T1000 (cell line): ENCODE results near the gene ZFYVE28.
A peak's percentile ranks its signal among the peaks of the same experiment; 100 is the strongest.

Source experiments
- DNase-seq: peaks from one replicate; lab custom pipeline; 2025; ENCODE audit warnings: mixed read lengths; lab: John Stamatoyannopoulos, UW

Gene ZFYVE28

DNA sequence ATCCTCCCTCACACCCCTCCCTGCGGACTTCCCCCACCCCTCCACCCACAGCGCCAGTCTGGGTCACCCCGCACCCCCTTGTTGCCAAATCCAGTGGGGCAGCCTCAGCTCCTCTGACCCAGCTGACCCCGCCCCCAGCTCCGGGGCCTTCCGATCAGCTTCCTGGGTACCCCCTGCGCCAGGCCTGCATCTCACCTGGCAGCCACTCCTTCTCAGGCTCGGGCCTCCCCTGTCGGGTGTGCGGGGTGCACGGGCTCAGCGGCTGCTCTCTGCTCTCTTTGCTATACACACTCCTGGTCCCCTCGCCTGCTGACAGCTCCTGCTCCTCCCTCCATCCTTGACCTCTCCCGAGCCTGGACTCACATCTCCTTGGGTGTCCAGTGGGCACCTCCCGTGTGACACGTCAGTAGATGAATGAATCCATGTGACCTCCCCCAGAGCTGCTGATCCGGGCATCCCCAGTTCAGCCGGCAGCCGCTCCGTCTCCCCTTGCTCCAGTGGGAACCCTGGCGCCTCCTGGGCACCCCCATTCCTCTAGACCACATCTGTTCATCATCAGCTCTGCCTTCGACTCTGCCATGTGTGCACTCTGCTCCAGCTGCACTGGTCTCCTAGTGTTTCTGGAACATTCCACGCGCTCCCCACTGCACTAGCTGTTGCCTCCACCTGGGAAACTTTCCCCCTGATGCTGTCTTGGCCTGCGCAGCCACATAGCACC is 10.2 kb upstream of the ZFYVE28 start:
- DNase-seq: no peak

DNA sequence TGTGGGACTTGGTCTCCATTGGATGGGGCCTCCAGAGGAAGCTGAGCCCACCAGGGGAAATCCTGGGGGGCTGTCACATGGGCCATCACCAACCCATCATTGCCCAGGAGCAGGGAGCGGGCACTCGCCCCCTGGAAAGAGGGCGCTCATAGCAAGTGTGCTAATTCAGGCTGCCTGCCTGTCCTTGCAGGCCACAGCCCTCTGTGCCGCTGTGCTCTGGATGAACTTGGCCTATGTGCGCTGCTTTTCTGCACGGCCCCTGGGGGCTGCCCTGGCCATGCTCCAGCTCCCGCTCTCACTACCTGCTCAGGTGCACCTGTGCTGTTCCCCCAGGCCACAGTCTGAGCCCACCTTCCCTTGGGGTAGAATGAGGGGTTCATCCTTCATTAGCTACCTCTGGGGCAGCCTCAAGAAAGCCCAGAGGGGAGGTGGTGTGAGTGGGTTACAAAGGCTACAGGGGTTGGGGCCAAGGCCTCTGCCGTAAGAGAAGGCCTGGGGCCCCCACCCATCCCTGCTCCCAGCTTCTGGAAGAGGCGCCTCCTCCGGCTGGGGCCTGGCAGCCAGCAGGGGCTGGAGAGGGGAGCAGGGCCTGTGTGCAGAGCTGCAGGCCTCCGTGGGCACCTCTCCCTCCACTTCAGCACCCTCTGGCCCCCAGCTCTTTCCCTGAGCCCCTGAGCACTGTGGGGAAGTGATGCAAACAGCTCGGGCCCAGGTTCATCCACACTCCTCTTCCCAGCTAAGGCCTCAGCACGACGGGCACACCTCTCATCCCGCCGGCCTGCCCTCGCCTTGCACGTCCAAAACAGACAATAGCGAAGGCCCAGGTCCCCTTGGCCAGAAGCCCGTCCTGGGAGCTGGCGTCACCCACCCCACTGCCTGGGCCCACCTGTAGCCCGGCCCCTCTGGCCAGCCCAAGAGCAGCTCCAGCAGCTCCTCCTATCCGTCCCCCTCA is 9.2 kb upstream of the ZFYVE28 start:
- DNase-seq: no peak

DNA sequence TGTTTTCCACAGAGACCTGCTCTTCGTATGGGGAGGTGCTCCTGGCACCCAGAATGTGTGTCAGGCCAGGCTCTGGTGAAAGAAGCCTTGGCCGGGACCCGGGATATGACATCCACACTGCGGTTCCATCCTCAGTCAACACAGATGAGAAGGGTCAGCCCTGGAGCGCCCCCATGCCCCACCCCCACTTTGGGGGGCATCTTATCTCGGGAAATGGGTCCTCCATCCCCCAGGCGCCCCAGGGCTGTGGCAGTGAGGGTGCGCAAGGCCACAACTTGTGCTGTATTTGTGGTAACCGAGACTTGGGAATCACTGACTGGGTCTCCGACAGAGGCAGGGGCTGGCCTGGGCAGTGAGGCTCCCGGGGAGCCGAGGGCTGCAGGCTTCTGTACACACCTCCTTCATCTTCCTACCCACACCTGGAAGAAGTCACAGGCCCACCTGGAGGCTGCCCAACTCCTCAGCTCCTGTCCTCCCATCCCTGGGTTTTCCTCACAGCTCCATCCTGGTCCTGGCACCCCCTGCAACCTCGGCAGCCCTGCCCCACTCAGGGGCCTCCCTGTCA is 8.3 kb upstream of the ZFYVE28 start:
- no peak for DNase-seq

DNA sequence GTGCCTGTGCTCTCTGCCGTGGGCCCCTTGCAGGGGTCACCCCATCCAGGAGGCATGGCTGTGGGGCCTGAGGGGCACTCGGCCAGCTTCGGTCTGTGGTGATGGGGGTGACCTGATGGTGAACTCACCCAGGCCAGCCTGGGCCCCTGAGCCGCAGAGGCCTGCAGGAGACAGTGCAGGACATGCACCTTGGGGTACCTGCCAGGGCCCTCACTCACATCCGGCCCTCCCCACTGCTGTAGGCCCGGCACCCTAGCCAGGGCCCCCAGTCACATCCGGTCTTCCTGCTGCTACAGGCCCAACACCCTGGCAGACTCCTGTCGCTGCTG is 7.6 kb upstream of the ZFYVE28 start:
- DNase-seq: no peak

DNA sequence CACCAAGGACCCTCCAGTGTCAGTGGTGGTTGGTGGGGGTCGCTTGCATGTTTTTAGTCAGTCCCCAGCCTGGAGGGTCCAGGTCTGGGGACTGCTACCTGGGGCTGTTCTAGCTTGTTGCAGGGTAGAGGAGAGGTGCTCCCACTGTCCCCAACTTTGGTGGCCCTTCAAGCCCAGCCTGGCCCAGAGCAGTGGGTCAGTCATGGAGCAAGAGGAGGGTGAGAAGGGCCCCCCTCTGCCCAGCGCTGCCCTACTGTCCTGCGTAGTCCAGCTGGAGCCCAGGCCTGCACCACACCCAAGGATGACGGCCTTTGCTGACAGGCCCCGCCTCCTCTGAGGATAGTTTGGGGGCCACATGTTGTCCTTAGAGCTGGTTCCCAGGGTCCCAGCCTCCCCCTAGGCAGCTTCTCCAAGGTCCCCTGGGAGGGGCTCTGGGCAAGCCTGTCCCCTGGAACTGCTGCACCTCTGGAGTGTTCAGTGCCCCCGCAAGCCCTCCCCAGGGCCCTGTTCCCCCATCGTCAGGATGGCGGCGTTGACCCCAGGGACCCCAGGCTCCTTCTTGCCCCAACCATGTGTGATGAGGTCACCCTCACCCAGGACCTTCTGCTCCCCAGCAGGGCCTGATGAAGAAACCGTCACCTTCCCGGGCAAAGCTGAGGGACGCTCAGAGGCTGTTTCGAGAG is 7.1 kb upstream of the ZFYVE28 start:
- DNase-seq: no peak

DNA sequence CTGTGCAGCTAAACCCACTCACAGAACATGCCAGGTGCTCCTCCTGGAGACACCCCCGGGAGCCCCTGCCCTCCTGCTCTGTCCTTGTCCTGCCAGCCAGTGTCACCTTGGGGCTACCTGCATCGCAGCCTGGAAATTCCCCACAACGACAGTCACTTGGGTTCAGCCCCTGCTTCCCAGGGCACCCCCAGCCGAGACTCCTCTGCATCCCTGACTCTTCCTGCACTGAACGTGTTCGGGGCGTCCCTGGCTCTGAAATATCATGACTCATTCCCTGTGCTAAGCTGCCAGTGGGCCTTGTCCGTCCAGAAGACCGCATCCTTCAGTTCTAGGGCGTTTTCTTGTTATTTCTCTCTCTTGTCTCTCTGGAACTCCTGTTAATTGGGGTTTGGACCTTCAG is 6.1 kb upstream of the ZFYVE28 start:
- no peak for DNase-seq

DNA sequence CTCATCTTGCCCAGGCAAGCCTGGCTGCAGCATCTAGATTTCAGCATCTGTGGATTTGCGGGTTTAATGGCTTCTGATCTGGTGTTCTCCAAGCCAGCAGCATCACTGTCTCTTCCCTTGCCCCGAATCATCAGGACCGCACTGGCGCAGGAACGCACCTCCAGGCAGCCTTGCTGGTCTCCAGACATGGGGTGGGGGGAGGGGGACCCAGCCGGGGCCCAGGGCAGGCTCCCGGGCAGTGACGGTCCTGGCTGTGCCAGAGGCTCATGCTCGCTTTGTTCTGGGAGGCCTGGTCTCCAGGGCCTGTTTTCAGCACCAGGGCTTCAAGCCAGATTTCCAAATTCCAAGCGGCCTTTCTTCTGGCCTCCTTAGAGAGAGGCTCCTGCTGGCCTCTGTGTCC is 5.2 kb upstream of the ZFYVE28 start:
- DNase-seq: no peak

DNA sequence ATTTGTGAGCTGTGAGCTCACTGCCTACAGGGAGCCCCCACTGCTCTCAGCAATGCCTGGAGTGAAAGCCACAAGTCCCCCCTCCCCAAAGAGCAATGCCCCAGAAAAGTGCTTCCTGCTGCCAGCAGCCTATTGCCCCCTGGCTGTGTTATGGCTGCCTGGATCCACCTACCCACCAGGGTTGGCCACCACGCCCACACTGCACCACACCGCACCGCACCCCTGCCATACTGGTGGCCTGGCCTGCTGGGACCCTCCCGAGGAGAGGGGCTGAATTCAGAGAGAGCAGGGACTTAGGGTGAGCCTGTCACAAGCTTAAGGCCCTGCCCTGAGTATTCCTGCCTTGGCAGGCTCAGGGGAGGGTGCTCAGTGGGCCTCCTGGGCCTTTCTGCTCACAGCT is 4.6 kb upstream of the ZFYVE28 start:
- no peak for DNase-seq

DNA sequence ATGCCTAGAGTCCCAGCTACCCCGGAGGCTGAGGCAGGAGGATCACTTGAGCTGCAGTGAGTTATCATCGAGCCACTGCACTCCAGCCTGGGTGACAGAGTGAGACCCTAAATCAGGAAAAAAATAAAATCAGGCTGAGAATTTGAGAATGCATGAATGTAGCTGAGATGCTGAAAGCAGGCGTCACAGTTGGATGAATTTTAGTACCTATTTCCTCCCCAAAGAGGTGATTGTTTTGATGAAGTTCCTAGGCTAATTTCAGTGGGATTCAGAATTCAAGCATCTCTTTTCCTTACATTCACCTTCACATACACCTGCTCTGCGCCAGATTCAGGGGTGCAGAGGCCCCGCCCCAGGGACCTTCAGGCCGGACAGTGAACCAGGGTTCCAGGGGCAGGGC is 3.5 kb upstream of the ZFYVE28 start:
- DNase-seq: no peak

DNA sequence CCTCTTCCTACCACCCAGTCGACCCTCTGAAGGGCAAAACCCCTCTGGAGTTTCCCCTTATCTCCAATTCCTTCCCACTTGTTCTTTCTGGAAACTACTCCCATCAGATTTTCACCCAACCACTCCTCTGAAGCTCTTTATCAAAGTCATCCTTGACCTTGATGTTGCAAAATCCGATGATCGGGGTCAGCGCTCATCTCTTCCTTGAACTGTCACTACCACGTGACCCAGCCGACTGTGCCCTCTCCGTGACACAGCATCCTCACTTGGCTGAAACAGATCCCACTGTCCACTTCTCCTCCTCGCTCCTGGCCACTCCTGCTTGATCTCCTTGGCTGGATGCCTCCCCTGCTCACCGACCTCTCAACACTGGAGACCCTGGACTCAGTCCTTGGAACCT is 1.4 kb upstream of the ZFYVE28 start:
- DNase-seq: no peak

DNA sequence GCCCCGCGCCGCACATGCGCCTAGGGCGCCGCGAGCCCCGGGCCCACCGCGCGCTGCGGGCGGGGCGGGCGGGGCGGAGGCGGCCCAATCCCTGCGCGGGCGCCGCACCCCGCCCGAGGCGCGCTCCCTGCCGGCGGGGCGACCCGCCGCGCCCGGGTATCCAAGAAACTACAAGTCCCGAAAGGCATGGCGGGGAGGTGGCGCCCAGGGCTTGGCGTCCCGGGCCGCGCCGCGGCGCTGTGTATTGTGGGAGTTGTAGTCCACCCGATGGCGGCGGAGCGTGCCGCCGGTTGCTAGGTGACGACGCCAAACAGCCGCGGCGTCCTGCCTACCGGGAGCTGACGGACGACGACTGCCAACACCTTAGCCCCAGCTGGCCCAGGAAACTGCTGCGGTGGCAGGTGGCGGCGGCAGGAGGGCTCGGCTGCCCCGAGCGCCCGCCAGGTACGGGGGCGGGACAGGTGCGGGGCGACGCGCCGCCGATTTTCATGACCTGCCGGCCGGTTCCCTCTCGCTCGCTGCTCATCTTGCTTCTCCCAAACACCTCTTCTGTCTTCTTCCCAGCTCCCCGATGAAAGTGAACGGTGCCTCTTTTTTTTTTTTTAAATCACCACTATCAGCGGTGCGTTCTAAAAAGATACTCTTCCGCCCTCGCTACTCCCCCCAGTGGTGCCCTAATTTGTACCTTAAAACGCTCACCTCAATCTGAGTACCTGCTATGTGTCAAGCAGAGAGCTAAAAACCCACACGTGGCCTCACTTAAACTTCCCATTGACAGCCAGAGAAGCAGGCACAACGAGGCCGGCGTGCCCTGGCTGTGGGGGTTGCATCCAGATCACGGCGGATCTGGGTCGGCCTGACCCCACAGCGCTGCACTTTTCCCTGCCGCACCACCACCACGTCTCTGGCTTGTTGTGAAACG is 466 bp upstream of the ZFYVE28 start, which contains the start of gene CFAP99:
CFAP99 (plus strand) TSS at position 306 of the 922 bp plus-strand sequence.
- peak; percentile 90 for DNase-seq

DNA sequence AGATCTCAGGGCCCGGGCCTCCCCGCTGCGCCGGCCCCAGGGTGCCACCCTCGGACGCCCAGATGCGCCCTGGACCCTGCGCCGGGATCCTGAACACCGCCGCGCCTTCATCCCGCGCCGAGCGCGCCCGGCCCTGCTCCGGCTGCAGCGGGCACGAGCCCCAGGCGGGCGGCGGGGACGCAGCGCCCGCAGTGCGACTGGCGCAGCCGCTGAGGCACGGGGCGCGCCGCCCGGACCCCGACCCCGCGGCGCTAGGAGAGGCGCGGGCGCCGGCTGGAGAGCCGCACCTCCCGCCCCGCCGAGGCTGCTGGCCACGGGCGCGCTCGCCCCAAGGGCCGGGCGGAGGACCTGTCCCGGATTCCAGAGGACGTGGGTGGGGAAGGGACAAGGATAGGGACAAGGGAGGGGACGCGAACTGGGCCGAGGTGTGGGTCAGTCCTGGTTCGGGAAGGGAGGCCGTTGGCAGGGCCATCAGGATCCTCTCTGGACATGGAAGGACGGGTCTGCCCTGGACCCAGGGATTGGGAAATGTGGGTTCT is 1.1 kb downstream of the ZFYVE28 start:
- DNase-seq: no peak

DNA sequence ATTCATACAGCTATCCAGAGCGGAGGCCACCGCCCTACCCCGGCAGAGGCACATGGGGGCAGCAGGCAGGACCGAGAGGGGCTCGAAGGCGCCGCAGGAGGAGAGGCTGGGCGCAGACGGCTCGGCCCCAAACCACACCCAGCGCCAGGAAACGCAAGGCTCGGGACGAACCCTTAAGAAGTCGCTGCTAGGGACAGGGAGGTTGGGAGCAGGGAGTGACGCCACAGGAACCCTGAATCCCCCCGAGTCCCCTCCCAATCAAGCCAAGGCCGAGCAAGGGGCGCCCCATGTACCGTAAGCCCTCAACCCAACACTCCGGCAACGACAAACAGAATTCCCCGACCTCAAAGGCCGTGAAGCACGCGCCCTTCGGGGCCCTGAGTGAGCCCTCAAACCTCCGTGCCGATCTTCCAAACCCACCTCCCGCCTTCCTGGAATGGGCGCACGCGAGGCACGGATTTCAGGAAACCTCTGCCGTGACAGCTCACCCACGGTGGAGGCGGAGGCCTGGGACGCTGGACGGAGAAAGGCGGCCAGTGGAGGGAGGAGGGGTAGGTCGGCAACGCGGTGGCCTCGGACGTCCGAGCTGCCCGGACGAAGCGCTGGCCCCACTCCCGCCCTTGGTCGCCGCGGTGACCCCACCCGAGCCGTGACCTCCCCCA is 1.8 kb downstream of the ZFYVE28 start:
- DNase-seq: no peak

DNA sequence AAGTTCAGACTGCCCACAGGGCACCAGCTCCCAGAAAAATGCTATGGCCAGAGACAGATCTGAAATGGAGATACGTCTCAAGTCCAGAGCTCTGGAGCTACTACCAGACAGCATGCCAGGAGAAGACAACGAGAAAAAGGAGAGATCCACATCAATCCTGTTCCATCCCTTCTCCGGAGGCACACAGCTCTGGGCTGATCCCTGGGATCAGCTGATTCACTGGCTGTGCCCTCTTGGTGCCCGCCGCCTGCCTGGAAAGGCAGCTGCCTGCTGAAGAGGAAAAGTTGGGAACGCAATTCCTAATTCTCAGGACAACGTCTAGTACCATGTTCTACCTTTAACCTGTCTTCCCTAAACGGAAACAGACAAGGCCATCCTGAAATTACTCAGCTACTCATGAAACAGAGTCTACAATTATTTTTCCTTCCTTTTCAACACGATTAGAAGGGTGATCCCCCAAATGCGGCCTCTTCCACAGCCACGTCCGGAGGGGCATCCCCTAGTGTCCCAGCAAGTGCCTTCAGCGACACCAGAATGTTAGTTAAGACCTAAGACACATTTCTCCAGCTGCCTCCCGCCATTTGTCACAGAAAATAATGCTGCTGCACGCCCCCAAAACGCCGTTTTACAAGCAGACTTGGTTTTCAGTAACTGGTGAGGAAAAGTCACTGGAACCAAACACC is 2.4 kb downstream of the ZFYVE28 start:
- no peak for DNase-seq

DNA sequence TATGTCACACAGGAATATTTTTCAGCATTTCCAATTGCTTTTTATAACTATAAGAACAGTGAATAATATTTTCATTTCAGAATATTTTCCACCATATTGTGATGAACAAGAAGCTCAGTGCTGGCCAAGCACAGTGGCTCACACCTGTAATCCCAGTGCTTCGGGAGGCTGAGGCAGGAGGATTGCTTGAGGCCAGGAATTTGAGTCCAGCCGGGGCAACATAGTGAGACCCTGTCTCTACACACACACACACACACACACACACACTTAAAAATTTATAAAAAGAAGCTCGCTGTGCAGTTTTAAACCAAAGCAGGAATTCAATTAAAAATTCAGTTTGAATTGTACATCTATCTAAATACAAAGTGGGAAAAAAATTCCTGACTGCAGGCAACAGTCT is 3.2 kb downstream of the ZFYVE28 start:
- no peak for DNase-seq

DNA sequence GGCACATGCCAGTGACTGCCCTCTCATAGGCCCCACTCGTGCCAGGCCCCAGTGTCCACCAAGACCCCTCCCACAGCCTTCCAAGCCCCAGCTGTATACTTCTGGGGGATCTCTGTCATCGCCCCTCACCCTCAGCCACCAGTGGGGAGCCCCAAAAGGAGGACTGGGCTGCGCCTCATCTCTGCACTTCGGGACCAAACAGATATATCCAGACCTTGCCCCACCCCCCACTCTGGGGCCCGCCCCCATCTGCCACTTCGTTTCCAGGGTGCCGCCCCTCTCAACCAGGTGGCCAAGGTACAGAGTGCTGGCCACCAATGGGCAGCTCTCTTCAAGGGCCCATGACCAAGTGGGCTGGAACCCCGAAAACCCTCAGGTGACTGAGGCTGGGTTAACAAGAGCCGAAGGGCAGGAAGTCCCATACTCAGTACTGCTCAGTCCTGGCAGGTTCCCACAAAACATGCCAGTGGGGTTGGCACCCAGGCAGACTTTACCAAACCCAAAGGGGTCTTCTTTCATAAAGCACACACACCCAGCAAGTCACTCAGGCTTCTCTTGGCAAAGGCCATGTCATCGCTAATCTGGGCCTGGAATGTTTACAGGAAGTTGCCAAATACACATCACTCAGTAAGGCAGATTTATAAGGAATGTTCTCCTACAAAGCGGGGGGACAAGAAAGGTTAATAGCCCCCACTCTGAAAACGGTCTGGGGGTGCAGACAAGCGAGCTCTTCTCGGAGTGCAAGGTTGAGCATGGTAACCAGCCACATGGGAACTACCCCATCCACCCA is 4.4 kb downstream of the ZFYVE28 start:
- DNase-seq: no peak

DNA sequence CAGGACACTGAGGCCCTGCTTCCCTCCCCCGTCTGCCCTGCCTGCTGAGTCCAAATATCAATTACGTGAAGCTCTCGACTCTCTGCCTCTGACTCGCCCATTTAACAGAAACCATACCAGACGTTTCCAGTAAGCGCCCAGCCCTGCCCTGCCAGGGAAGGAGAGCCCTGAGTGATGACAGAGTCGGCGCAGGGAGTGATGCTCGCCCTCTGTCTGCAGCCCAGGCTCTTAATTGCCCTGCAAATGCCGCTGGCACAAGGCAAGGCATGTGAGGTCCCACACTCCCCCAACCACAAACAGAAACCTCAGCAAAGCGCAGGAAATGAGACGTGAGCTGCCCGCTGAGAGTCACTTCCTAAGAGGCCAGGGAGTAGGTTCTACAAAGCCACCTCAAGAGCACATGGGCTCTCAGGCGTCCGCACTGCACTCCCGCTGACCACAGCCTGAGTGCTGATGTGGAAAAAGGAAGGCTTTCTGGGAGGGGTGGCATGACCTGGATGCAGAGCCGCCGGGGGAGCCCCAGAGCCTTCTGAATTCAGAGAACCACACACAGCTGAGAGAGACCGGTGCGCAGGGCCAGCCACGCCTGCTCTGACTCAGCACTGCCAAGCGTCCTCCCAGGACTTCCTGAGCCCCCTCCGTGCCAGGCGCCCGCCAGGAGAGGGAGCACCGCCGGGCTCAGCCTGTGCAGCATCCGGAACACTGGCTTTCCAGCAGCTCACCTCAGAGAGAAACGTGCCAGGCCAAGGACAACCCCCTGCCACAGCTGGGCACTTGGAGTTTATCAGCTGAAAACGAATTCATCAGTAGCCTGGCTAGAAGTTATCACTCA is 5.3 kb downstream of the ZFYVE28 start:
- peak; percentile 91 for DNase-seq

DNA sequence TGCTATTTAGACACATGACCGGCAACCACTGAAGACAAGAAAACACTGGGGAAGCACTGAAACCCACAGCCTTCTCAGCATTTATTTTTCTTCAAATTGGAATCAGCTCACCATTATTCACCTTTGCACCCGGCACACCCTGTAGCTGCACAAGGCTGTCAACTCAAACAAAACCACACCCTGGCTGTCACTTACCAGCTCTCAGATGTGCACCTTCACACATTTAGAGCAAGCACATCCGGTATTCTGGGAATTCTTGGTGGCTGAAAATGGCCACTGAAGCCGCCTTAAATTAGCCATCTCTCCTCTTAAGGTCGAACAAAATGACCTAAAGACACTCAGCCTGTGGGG is 5.9 kb downstream of the ZFYVE28 start:
- DNase-seq: no peak
